ENCODE measurements around the gene UBASH3A.

The UBASH3A gene

DNA sequence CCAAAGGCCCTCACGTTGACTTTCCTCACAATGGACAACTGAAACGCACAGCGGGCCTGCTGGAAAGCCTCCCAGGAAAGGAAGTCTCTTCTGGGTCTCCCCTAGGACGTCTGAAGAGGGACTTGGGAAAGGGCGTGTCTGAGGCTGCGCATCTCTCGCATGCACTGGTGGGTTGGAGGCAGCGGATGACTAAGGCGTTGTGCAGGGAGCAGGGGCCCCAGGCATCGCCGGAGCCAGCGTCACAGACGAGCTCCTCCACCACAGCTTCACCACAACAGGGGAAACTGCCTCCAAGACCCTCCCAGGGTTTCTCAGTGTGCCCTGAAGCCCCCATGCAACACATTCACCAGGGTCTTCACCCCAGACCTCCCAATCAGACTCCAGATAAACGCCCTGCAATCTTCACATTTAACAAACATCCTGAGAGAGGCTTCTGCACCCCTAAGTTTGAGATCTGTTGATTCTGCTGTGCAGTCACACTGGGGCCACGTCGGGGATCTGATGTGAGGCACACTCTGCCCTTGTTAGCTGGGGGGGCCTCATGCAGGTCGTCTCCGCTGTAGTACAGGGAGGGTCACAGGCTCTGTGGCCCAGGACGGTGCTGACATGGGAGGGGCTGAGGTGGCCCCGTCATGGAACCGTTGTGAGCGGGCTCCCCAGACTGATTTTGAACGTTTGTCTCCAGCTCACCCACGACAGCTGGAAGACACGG, 30.4 kb upstream of the UBASH3A start:
- Histone ChIP-seq H2AFZ (ENCODE audit: low read depth, low read length) (no peak overlapping the region), H3K9ac (ENCODE audit: low read depth, low read length) (no peak overlapping the region), H3K36me3 (ENCODE audit: insufficient read depth, low read length) (no peaks in the 10 kb centered on the region), H3K79me2 (ENCODE audit: insufficient read depth, low read length) (no peaks in the 10 kb centered on the region), H3K4me1 (ENCODE audit: insufficient read depth, low read length) (no peaks in the 10 kb centered on the region), H3K9me3 (ENCODE audit: insufficient read depth, low read length, severe bottlenecking) (no peaks in the 10 kb centered on the region), H4K20me1 (ENCODE audit: insufficient read depth, low read length) (no peaks in the 10 kb centered on the region), H3K27ac (ENCODE audit: low read length) (no peak overlapping the region; the same call in 1 of the 2 replicates), H3K4me3 (ENCODE audit: low read depth in 1 of 2, low read length in 2 of 2) (no peak overlapping the region), H3K4me2 (ENCODE audit: insufficient read depth, low read length) (no peak overlapping the region), H3K27me3 (ENCODE audit: insufficient read depth, low read length, poor library complexity) (no peaks in the 10 kb centered on the region)
- ATAC-seq (ENCODE audit: insufficient read depth, low read depth) (no peak), DNase-seq (no peak)
- TF ChIP-seq EZH2 (IDR thresholded peaks at IDR 0.05; ENCODE audit: borderline replicate concordance, low read depth, low read length, severe bottlenecking) (no peak), CTCF (IDR thresholded peaks at IDR 0.05; ENCODE audit: borderline replicate concordance, extremely low read depth, low read length, poor library complexity, severe bottlenecking) (no peak)

DNA sequence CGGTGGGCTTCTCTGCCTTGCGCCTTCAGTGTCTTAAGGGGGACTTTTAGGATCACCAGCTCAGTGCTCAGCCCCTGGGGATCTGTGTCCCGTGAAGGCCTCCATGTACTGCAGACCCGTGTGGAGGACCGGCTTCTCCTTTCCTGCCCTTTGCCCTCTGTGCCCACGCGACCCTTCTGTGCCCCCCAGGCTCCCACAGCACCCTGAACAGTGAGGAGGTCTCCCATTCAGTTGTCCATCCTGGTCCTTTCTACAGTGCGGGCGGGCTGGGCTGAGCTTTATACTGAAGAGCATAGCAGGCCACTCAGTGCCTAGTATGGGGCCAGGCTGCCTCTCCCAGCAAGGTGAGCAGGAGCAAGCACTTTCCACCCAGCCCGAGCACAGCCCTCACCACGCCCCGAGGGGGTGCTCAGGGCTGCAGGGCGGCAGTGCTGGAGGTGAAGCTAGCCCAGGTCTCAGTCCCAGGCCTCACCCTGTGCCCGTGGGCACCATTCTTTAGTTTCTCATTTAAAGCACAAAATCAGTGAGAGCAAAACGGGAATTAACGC, 29.7 kb upstream of the UBASH3A start:
- Histone ChIP-seq H3K9ac (ENCODE audit: low read depth, low read length) (no peak overlapping the region), H3K4me2 (ENCODE audit: insufficient read depth, low read length) (no peak overlapping the region), H3K4me3 (ENCODE audit: low read depth in 1 of 2, low read length in 2 of 2) (no peak overlapping the region), H3K27ac (ENCODE audit: low read length) (no peak overlapping the region), H3K27me3 (ENCODE audit: insufficient read depth, low read length, poor library complexity) (no peaks in the 10 kb centered on the region), H3K4me1 (ENCODE audit: insufficient read depth, low read length) (no peaks in the 10 kb centered on the region), H4K20me1 (ENCODE audit: insufficient read depth, low read length) (no peaks in the 10 kb centered on the region), H3K9me3 (ENCODE audit: insufficient read depth, low read length, severe bottlenecking) (no peaks in the 10 kb centered on the region), H3K36me3 (ENCODE audit: insufficient read depth, low read length) (no peaks in the 10 kb centered on the region), H3K79me2 (ENCODE audit: insufficient read depth, low read length) (no peaks in the 10 kb centered on the region), H2AFZ (ENCODE audit: low read depth, low read length) (no peak overlapping the region)
- TF ChIP-seq CTCF (IDR thresholded peaks at IDR 0.05; ENCODE audit: borderline replicate concordance, extremely low read depth, low read length, poor library complexity, severe bottlenecking), result no peak
- ATAC-seq (ENCODE audit: insufficient read depth, low read depth) (no peak), DNase-seq (no peak)

DNA sequence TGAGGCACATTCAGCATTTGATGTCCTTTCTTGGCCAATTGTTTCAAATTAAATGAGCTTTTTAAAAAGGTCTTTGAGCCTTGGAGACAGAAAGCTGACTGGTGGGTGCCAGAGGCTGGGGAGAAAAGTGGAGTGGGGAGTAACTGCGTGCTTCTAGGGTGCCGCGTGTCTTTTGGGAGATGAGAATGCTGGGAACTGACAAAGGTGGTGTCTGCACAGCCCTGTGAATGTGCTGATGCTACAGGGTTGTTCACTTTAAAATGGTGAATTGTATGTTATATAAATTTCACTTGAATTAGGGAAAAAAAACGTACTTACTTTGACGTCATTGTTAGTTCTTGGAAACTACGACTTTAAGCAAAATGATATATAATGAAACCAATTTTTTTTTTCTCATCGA, 29.2 kb upstream of the UBASH3A start:
- H2AFZ ChIP-seq (ENCODE audit: low read depth, low read length), result no peak overlapping the region
- no peaks in the 10 kb centered on the region for H4K20me1 ChIP-seq (ENCODE audit: insufficient read depth, low read length)
- H3K27ac ChIP-seq (ENCODE audit: low read length), result no peak overlapping the region
- no peak overlapping the region for H3K9ac ChIP-seq (ENCODE audit: low read depth, low read length)
- no peaks in the 10 kb centered on the region for H3K27me3 ChIP-seq (ENCODE audit: insufficient read depth, low read length, poor library complexity)
- no peak overlapping the region for H3K4me3 ChIP-seq (ENCODE audit: low read depth in 1 of 2, low read length in 2 of 2)
- no peaks in the 10 kb centered on the region for H3K36me3 ChIP-seq (ENCODE audit: insufficient read depth, low read length)
- H3K9me3 ChIP-seq (ENCODE audit: insufficient read depth, low read length, severe bottlenecking), result no peaks in the 10 kb centered on the region
- TF ChIP-seq CTCF (IDR thresholded peaks at IDR 0.05; ENCODE audit: borderline replicate concordance, extremely low read depth, low read length, poor library complexity, severe bottlenecking), result no peak
- TF ChIP-seq EZH2 (IDR thresholded peaks at IDR 0.05; ENCODE audit: borderline replicate concordance, low read depth, low read length, severe bottlenecking), result no peak
- DNase-seq, result no peak
- no peaks in the 10 kb centered on the region for H3K4me1 ChIP-seq (ENCODE audit: insufficient read depth, low read length)
- H3K4me2 ChIP-seq (ENCODE audit: insufficient read depth, low read length), result no peak overlapping the region
- no peak for ATAC-seq (ENCODE audit: insufficient read depth, low read depth)
- H3K79me2 ChIP-seq (ENCODE audit: insufficient read depth, low read length), result no peaks in the 10 kb centered on the region
